H1 (cell line): ENCODE results near the gene LY6G6C. TPM values are rescaled to one million over a fixed set of nuclear protein-coding genes. Genes with fewer than 3 reads are reported as not detected.

Experiments used
- CTCF ChIA-PET: fragments of 300-600 bp; sonication (Branson Sonifier 250); formaldehyde crosslinking; loops from one replicate; lab custom pipeline; 2021; ENCODE audit not compliant: partially characterized antibody; lab: Charles Lee
- POLR2A ChIA-PET: fragments of 300-600 bp; sonication (Branson Sonifier 250); formaldehyde crosslinking; loops from one replicate; lab custom pipeline; 2021; ENCODE audit warnings: inconsistent platforms; ENCODE audit not compliant: partially characterized antibody; lab: Charles Lee
- DNase-seq, 2 experiments: peaks; one replicate each; pipeline versions ENCODE4 v3.0.0 to v3.0.0-alpha.2; 2010 to 2022; ENCODE audit warnings: low spot score in 2 of 2, low read depth in 1 of 2, mixed read lengths in 1 of 2
- FAIRE-seq: peaks from 2 replicates; lab custom pipeline; 2011; peaks lifted over from hg19 to GRCh38; lab: Jason Lieb, UNC
- H2AFZ ChIP-seq: 2 replicates; pipeline ENCODE4 v1.8.1; 2012; ENCODE audit warnings: low read length, inconsistent platforms
- H2AK5ac ChIP-seq: 2 replicates; pipeline ENCODE4 v1.6.1; 2013; ENCODE audit warnings: low read depth, low read length
- H2BK120ac ChIP-seq: replicated peaks from 2 replicates; pipeline ENCODE3; 2013; ENCODE audit warnings: low read depth, low read length, inconsistent platforms
- H2BK12ac ChIP-seq: 2 replicates; pipeline ENCODE4 v1.6.1; 2013; ENCODE audit warnings: low read depth, low read length
- H2BK15ac ChIP-seq: 2 replicates; pipeline ENCODE4 v1.6.1; 2013; ENCODE audit warnings: low read length
- H2BK20ac ChIP-seq: 2 replicates; pipeline ENCODE4 v1.6.1; 2013; ENCODE audit warnings: low read length
- H2BK5ac ChIP-seq: 2 replicates; pipeline ENCODE4 v1.6.1; 2013; ENCODE audit warnings: low read depth, low read length
- H3K14ac ChIP-seq: 2 replicates; pipeline ENCODE4 v1.6.1; 2013; ENCODE audit warnings: inconsistent platforms; ENCODE audit not compliant: insufficient read length
- H3K18ac ChIP-seq: 2 replicates; pipeline ENCODE4 v1.6.1; 2013; ENCODE audit warnings: low read length; ENCODE audit errors: extremely low read depth
- H3K23ac ChIP-seq: 2 replicates; pipeline ENCODE4 v1.6.1; 2013; ENCODE audit warnings: inconsistent platforms; ENCODE audit not compliant: insufficient read length
- H3K23me2 ChIP-seq: 2 replicates; pipeline ENCODE4 v1.6.1; 2013; ENCODE audit warnings: low read depth, low read length
- H3K27ac ChIP-seq: 2 replicates; pipeline ENCODE4 v1.6.1; 2011; ENCODE audit warnings: low read depth, low read length, inconsistent platforms
- H3K27me3 ChIP-seq, 4 experiments: replicated peaks in 1 of 4; 1 replicate in 1 of 4; 2 replicates in 3 of 4; pipeline versions ENCODE4 v1.6.1 to v1.8.1; 2011 to 2013; ENCODE audit warnings: low read length in 3 of 4, mild to moderate bottlenecking in 3 of 4, inconsistent platforms in 2 of 4, mixed read lengths in 2 of 4, moderate library complexity in 1 of 4; ENCODE audit not compliant: control insufficient read depth in 3 of 4, insufficient read depth in 3 of 4; ENCODE audit errors: extremely low read depth in 1 of 4
- H3K36me3 ChIP-seq, 4 experiments: 2 replicates each; pipeline versions ENCODE4 v1.6.1 to v1.8.1; 2011 to 2013; ENCODE audit warnings: mild to moderate bottlenecking in 4 of 4, low read length in 3 of 4, moderate library complexity in 2 of 4, control low read depth in 1 of 4, inconsistent platforms in 1 of 4; ENCODE audit not compliant: insufficient read depth in 4 of 4, control insufficient read depth in 2 of 4
- H3K4ac ChIP-seq: replicated peaks from 2 replicates; pipeline ENCODE3; 2013; ENCODE audit warnings: low read length, low read depth, mixed read lengths, inconsistent platforms; ENCODE audit not compliant: insufficient read length
- H3K4me1 ChIP-seq, 4 experiments: replicated peaks in 1 of 4; 1 replicate in 1 of 4; 2 replicates in 3 of 4; pipeline versions ENCODE4 v1.6.1 to v1.8.1; 2011 to 2013; ENCODE audit warnings: low read length in 3 of 4, inconsistent platforms in 2 of 4, mixed read lengths in 1 of 4; ENCODE audit not compliant: insufficient read depth in 4 of 4, control insufficient read depth in 3 of 4
- H3K4me2 ChIP-seq, 2 experiments: 2 replicates each; pipeline versions ENCODE4 v1.6.1 to v1.8.1; 2011 to 2013; ENCODE audit warnings: low read depth in 2 of 2, low read length in 2 of 2, control low read depth in 1 of 2, inconsistent platforms in 1 of 2, mild to moderate bottlenecking in 1 of 2; ENCODE audit not compliant: insufficient read depth in 1 of 2
- H3K4me3 ChIP-seq, 4 experiments: fragments of 200-600, 300-600 bp in 1 of 4; sonication (generic), shearing (Covaris generic), sonication (Bioruptor Twin) in 1 of 4; 2 replicates each; pipeline versions ENCODE4 v1.5.1 to v1.8.1; 2011 to 2016; ENCODE audit warnings: low read length in 4 of 4, low read depth in 3 of 4, control low read depth in 2 of 4, inconsistent platforms in 2 of 4, mild to moderate bottlenecking in 2 of 4, mixed read lengths in 1 of 4, moderate library complexity in 1 of 4; ENCODE audit not compliant: insufficient read depth in 2 of 4; ENCODE audit errors: extremely low read depth in 1 of 4
- H3K56ac ChIP-seq: replicated peaks from 2 replicates; pipeline ENCODE3; 2013; ENCODE audit warnings: low read depth, mild to moderate bottlenecking, mixed read lengths, low read length, inconsistent platforms; ENCODE audit not compliant: insufficient read length
- H3K79me1 ChIP-seq: 2 replicates; pipeline ENCODE4 v1.6.1; 2013; ENCODE audit warnings: low read depth, low read length, control low read depth
- H3K79me2 ChIP-seq, 2 experiments: 2 replicates each; pipeline versions ENCODE4 v1.6.1 to v1.8.1; 2012 to 2013; ENCODE audit warnings: low read length in 2 of 2, mild to moderate bottlenecking in 2 of 2, inconsistent platforms in 1 of 2; ENCODE audit not compliant: insufficient read depth in 2 of 2, control insufficient read depth in 1 of 2
- H3K9ac ChIP-seq, 4 experiments: replicated peaks in 1 of 4; 1 replicate in 1 of 4; 2 replicates in 3 of 4; pipeline versions ENCODE4 v1.6.1 to v1.8.1; 2011 to 2013; ENCODE audit warnings: low read depth in 3 of 4, low read length in 3 of 4, control low read depth in 2 of 4, mild to moderate bottlenecking in 2 of 4, moderate library complexity in 2 of 4, inconsistent platforms in 1 of 4; ENCODE audit errors: extremely low read depth in 1 of 4
- H3K9me3 ChIP-seq, 2 experiments: 2 replicates each; pipeline versions ENCODE4 v1.6.1 to v1.8.1; 2012 to 2013; ENCODE audit warnings: mild to moderate bottlenecking in 2 of 2, moderate library complexity in 2 of 2, control low read depth in 1 of 2, inconsistent platforms in 1 of 2, low read depth in 1 of 2, low read length in 1 of 2, mixed read lengths in 1 of 2; ENCODE audit not compliant: insufficient read depth in 2 of 2
- H4K20me1 ChIP-seq, 2 experiments: replicated peaks in 1 of 2; 2 replicates each; pipeline versions ENCODE3 to v1.8.1; 2011 to 2013; ENCODE audit warnings: inconsistent platforms in 2 of 2, low read length in 2 of 2, mild to moderate bottlenecking in 1 of 2; ENCODE audit not compliant: insufficient read depth in 2 of 2, control insufficient read depth in 1 of 2
- H4K5ac ChIP-seq: 2 replicates; pipeline ENCODE4 v1.6.1; 2013; ENCODE audit warnings: low read length, low read depth, mixed read lengths, inconsistent platforms; ENCODE audit not compliant: insufficient read length
- H4K8ac ChIP-seq: 2 replicates; pipeline ENCODE4 v1.8.0; 2013; ENCODE audit warnings: mild to moderate bottlenecking, moderate library complexity, low read length, inconsistent platforms; ENCODE audit not compliant: insufficient read depth; ENCODE audit errors: extremely low read depth
- H4K91ac ChIP-seq: replicated peaks from 2 replicates; pipeline ENCODE3; 2013; ENCODE audit warnings: low read length, mixed read lengths, inconsistent platforms; ENCODE audit not compliant: insufficient read length
- CHD1 ChIP-seq: IDR thresholded peaks from 2 replicates; pipeline ENCODE4 v1.6.1; 2012; ENCODE audit warnings: low read depth, low read length, improper control_type of control experiment
- CREB1 ChIP-seq: IDR thresholded peaks from 2 replicates; pipeline ENCODE4 v1.6.1; 2012; ENCODE audit warnings: inconsistent platforms
- KDM5A ChIP-seq: fragments of 200-600 bp; IDR thresholded peaks from 2 replicates; pipeline ENCODE4 v1.7.1; 2012; ENCODE audit warnings: mild to moderate bottlenecking, low read length, inconsistent platforms, mixed read lengths
- POLR2A ChIP-seq, 2 experiments: IDR thresholded peaks; 1 replicate in 1 of 2; 2 replicates in 1 of 2; pipeline ENCODE4 v1.6.1; 2011; ENCODE audit warnings: low read depth in 2 of 2, low read length in 2 of 2, mild to moderate bottlenecking in 2 of 2; ENCODE audit errors: control extremely low read depth in 1 of 2
- RBBP5 ChIP-seq: IDR thresholded peaks from 2 replicates; pipeline ENCODE4 v1.7.1; 2012; ENCODE audit warnings: low read depth, mild to moderate bottlenecking, inconsistent platforms, low read length, moderate library complexity, borderline replicate concordance
- SIRT6 ChIP-seq: IDR thresholded peaks from one replicate; pipeline ENCODE4 v1.7.1; 2012; ENCODE audit warnings: low read length, inconsistent platforms
- SP4 ChIP-seq: IDR thresholded peaks from 2 replicates; pipeline ENCODE4 v1.6.1; 2012; ENCODE audit warnings: low read length, inconsistent platforms
- SUZ12 ChIP-seq: fragments of 200-600 bp; sonication (generic); IDR thresholded peaks from 2 replicates; pipeline ENCODE4 v1.6.1; 2012; ENCODE audit warnings: mild to moderate bottlenecking, inconsistent platforms, low read length, moderate library complexity, mixed read lengths
- TBP ChIP-seq: IDR thresholded peaks from 2 replicates; pipeline ENCODE4 v1.6.1; 2011; ENCODE audit warnings: low read depth, low read length, improper control_type of control experiment
- TCF12 ChIP-seq: IDR thresholded peaks from 2 replicates; pipeline ENCODE4 v1.6.1; 2011; ENCODE audit warnings: low read depth, mild to moderate bottlenecking, low read length
- TEAD4 ChIP-seq: IDR thresholded peaks from 2 replicates; pipeline ENCODE4 v1.6.1; 2012; ENCODE audit warnings: low read depth, low read length, inconsistent platforms, mixed read lengths
- ZNF274 ChIP-seq: IDR thresholded peaks from 2 replicates; pipeline ENCODE4 v1.7.0; 2012; ENCODE audit warnings: low read length, borderline replicate concordance; ENCODE audit errors: extremely low read depth
- WGBS, 2 experiments: shearing (Covaris generic) in 1 of 2; methylation state at CpG; one replicate each; pipeline versions ENCODE4 v1.1.6 to v1.1.7; 2013 to 2015; ENCODE audit warnings: low lambda C conversion rate in 2 of 2, mixed read lengths in 2 of 2, inconsistent platforms in 1 of 2, low coverage in 1 of 2, missing lambda C conversion rate in 1 of 2; ENCODE audit not compliant: insufficient replicate concordance in 2 of 2, insufficient coverage in 1 of 2, insufficient read length in 1 of 2; ENCODE audit errors: extremely low coverage in 1 of 2, missing lambda C conversion rate in 1 of 2; 5-methylcytosine and 5-hydroxymethylcytosine counted together
- polyA plus RNA-seq, 7 experiments: library from polyadenylated mRNA; depleted of rRNA in 3 of 7; stranded (reverse) in 5 of 7; unstranded in 2 of 7; fragments of >200 nt in 5 of 7; fragments of 200-250 nt in 2 of 7; gene quantifications; 1 replicate in 5 of 7; 2 replicates in 1 of 7; 4 replicates in 1 of 7; pipeline versions ENCODE4 v1.2.1 to v1.2.3, GENCODE V29; 2011 to 2013; ENCODE audit warnings: missing spikeins in 2 of 7, mixed read lengths in 2 of 7
- total RNA-seq: library from RNA; stranded (reverse); fragmentation: NEBNext Ultra II Directional; extraction: Animal tissue kit (Norgen Biotek cat#: 25700); gene quantifications from 2 replicates; pipeline ENCODE4 v1.2.1, GENCODE V29; 2021
- TF ChIP-seq, protein P1 (sequence below): IDR thresholded peaks from 2 replicates; pipeline ENCODE4 v1.6.1; 2012; ENCODE audit warnings: low read length, inconsistent platforms

LY6G6C gene
- total and polyA plus RNA-seq, 2 of the 8 experiments (the other 6 are each of a cell fraction or from before 2014, with no cell fraction given), result 0.23 TPM; not detected in 1

DNA sequence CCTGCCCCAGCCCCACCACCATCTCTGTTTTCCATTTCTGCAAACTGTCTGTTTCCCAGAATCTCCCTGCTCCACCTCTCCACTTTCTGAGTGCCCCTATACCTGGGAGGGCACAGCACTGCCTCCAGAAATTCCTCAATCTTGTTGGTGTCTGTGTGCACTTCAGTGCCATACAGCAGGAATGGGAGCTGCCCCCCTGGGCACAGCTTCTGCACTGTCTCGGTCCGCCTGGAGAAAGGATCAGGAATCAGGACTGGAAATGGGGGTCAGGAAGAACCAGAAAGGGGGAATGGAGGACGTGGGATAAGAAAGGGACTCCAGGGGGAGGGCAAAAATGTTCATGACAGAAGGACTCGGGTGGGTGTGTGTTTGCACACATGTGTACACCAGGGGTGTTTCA, 12.2 kb upstream of the LY6G6C start:
- CTCF ChIA-PET, result interaction anchor here (0.8 to 3.1 kb wide), 7 partner anchors 10 to 96 kb away, joined by 3 to 12 read pairs (median 3); partner anchors contain the start of gene MPIG6B
- no peak overlapping the region for H3K4ac ChIP-seq
- no peak overlapping the region for H4K5ac ChIP-seq
- no peak overlapping the region; a peak in 1 of 7 replicates for H3K9ac ChIP-seq
- no peak overlapping the region for H4K8ac ChIP-seq
- no peaks in the 10 kb centered on the region for H3K27me3 ChIP-seq
- H2AFZ ChIP-seq, result no peak overlapping the region
- peak overlapping the region; percentile 78 to 99; a peak in 3 of 4 replicates for H3K4me2 ChIP-seq
- DNase-seq (no peak), FAIRE-seq (no peak)
- POLR2A ChIA-PET, result interaction anchor here (1.3 to 8.7 kb wide), 5 partner anchors 9 to 102 kb away, joined by 4 to 73 read pairs (median 5); partner anchors contain the start of genes CSNK2B, GPANK1, LY6G6C and MPIG6B
- H3K18ac ChIP-seq, result no peak overlapping the region
- H3K56ac ChIP-seq, result no peak overlapping the region
- peaks cover 19% of the 10 kb centered on the region for H3K23me2 ChIP-seq
- H3K79me1 ChIP-seq, result peaks cover 8% of the 10 kb centered on the region; the same call in 1 of the 2 replicates
- H3K14ac ChIP-seq, result no peak overlapping the region
- H3K79me2 ChIP-seq, result peaks cover 0 to 26% of the 10 kb centered on the region in 2 experiments; a peak in 2 of 4 replicates
- H4K20me1 ChIP-seq, result peaks cover 4 to 5% of the 10 kb centered on the region in 2 experiments
- 0 out of 2 replicates have a peak overlapping the region, but pooled peaks have one; percentile 53 for H2BK5ac ChIP-seq
- H3K36me3 ChIP-seq, result peaks cover 10 to 30% (median 21%) of the 10 kb centered on the region in 4 experiments
- H3K4me1 ChIP-seq, result peaks cover 20 to 33% (median 22%) of the 10 kb centered on the region in 4 experiments
- no peak overlapping the region; the same call in 1 of the 2 replicates for H2BK12ac ChIP-seq
- H2BK15ac ChIP-seq, result no peak overlapping the region
- WGBS, 2 experiments, result 86% methylated on average over 4 of the region's 4 CpGs; no CpG with 5 or more reads in 1 of the 2 experiments
- H2BK20ac ChIP-seq, result no peak overlapping the region
- H3K4me3 ChIP-seq, result no peak overlapping the region
- H3K23ac ChIP-seq, result no peak overlapping the region
- H2AK5ac ChIP-seq, result no peak overlapping the region
- no peak overlapping the region for H2BK120ac ChIP-seq
- H3K27ac ChIP-seq, result 0 out of 2 replicates have a peak overlapping the region, but pooled peaks have one; percentile 25
- TF ChIP-seq, protein P1, sequence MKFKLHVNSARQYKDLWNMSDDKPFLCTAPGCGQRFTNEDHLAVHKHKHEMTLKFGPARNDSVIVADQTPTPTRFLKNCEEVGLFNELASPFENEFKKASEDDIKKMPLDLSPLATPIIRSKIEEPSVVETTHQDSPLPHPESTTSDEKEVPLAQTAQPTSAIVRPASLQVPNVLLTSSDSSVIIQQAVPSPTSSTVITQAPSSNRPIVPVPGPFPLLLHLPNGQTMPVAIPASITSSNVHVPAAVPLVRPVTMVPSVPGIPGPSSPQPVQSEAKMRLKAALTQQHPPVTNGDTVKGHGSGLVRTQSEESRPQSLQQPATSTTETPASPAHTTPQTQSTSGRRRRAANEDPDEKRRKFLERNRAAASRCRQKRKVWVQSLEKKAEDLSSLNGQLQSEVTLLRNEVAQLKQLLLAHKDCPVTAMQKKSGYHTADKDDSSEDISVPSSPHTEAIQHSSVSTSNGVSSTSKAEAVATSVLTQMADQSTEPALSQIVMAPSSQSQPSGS, result no peak
- TF ChIP-seq CREB1, result no peak
- no peak for TF ChIP-seq ZNF274
- TF ChIP-seq SIRT6, result no peak
- TF ChIP-seq POLR2A (IDR thresholded peaks at IDR 0.05; ENCODE audit: control extremely low read depth in 1 of 2, low read depth in 2 of 2, low read length in 2 of 2), result no peak
- no peak for TF ChIP-seq SUZ12
- TF ChIP-seq RBBP5, result no peak
- no peak for TF ChIP-seq TCF12
- TF ChIP-seq CHD1, result no peak
- TF ChIP-seq KDM5A, result no peak
- TF ChIP-seq SP4, result no peak
- no peak for TF ChIP-seq TEAD4
- TF ChIP-seq TBP, result no peak
- no peaks in the 10 kb centered on the region for H3K9me3 ChIP-seq
- no peak overlapping the region for H4K91ac ChIP-seq
